ENCODE measurements around the gene SND1.
"Not testable (repeated sequence)": the region's sequence is repeated elsewhere in the genome, so short reads cannot be mapped to it uniquely, and the experiment has no call there.

SND1 gene

GRCh38 chr7:127828843-127829500, 177.0 kb downstream of the SND1 start:
- DNase-seq (ENCODE audit: low spot score) = no peak

GRCh38 chr7:127831318-127832219, 179.6 kb downstream of the SND1 start:
- peak; percentile 4 for DNase-seq (ENCODE audit: low spot score)

GRCh38 chr7:127832592-127832991, 180.6 kb downstream of the SND1 start:
- no peak for DNase-seq (ENCODE audit: low spot score)

GRCh38 chr7:127833641-127834040, 181.6 kb downstream of the SND1 start:
- no peak for DNase-seq (ENCODE audit: low spot score)

- no peak for DNase-seq (ENCODE audit: low spot score)
These were observed 183.7 kb downstream of the SND1 start for GRCh38 chr7:127835679-127836078.

- not testable (repeated sequence) for DNase-seq (ENCODE audit: low spot score)
These were observed 185.9 kb downstream of the SND1 start for GRCh38 chr7:127837816-127838410.

GRCh38 chr7:127838816-127839415, 186.9 kb downstream of the SND1 start:
- DNase-seq (ENCODE audit: low spot score) = no peak

GRCh38 chr7:127840226-127840951, 188.4 kb downstream of the SND1 start:
- no peak for DNase-seq (ENCODE audit: low spot score)

- DNase-seq (ENCODE audit: low spot score) = no peak
These were observed 192.2 kb downstream of the SND1 start for GRCh38 chr7:127844165-127844564.

GRCh38 chr7:127844707-127845331, 192.8 kb downstream of the SND1 start:
- DNase-seq (ENCODE audit: low spot score) = no peak

GRCh38 chr7:127845522-127846214, 193.7 kb downstream of the SND1 start:
- no peak for DNase-seq (ENCODE audit: low spot score)

GRCh38 chr7:127847641-127848040, 195.6 kb downstream of the SND1 start:
- no peak for DNase-seq (ENCODE audit: low spot score)

GRCh38 chr7:127848241-127848640, 196.2 kb downstream of the SND1 start:
- DNase-seq (ENCODE audit: low spot score) = no peak

- DNase-seq (ENCODE audit: low spot score) = no peak
These were observed 198.2 kb downstream of the SND1 start for GRCh38 chr7:127850195-127850594.

GRCh38 chr7:127854383-127854782, 202.4 kb downstream of the SND1 start:
- DNase-seq (ENCODE audit: low spot score) = no peak

GRCh38 chr7:127857464-127857841, 205.5 kb downstream of the SND1 start:
- no peak for DNase-seq (ENCODE audit: low spot score)

GRCh38 chr7:127858091-127858914, 206.3 kb downstream of the SND1 start:
- DNase-seq (ENCODE audit: low spot score) = no peak

- no peak for DNase-seq (ENCODE audit: low spot score)
These were observed 206.9 kb downstream of the SND1 start for GRCh38 chr7:127858915-127859189.

GRCh38 chr7:127859330-127859729, 207.3 kb downstream of the SND1 start:
- no peak for DNase-seq (ENCODE audit: low spot score)

- no peak for DNase-seq (ENCODE audit: low spot score)
These were observed 210.5 kb downstream of the SND1 start for GRCh38 chr7:127862525-127862924.

Measured in SK-N-DZ (cell line).